Activated naive CD8-positive, alpha-beta T cell treated with anti-CD3 and anti-CD28 coated beads, Interleukin-2, amount 50 U/mL, for 16 hours (primary cell): ENCODE measurements around the gene KIF4A.
"Not testable (repeated sequence)": the region's sequence is repeated elsewhere in the genome, so short reads cannot be mapped to it uniquely, and the experiment has no call there.

ENCODE experiments used
- DNase-seq: peaks from one replicate; pipeline ENCODE4 v3.0.0-alpha.2; 2020; ENCODE audit warnings: low read depth, low spot score

Gene KIF4A

GRCh38 chrX:70289168-70289792, 624 bp upstream of the KIF4A start:
- DNase-seq = no peak

GRCh38 chrX:70292788-70293187, 2.9 kb downstream of the KIF4A start:
- no peak for DNase-seq

- DNase-seq = no peak
These were observed 3.7 kb downstream of the KIF4A start for GRCh38 chrX:70293621-70294020.

- DNase-seq = no peak
These were observed 11.8 kb downstream of the KIF4A start for GRCh38 chrX:70301716-70302115.

GRCh38 chrX:70313503-70313902, 23.6 kb downstream of the KIF4A start:
- no peak for DNase-seq

GRCh38 chrX:70322784-70323183, 32.9 kb downstream of the KIF4A start:
- no peak for DNase-seq

GRCh38 chrX:70323628-70324027, 33.7 kb downstream of the KIF4A start:
- not testable (repeated sequence) for DNase-seq

GRCh38 chrX:70324326-70324725, 34.4 kb downstream of the KIF4A start:
- DNase-seq = no peak

- DNase-seq = no peak
These were observed 41.3 kb downstream of the KIF4A start for GRCh38 chrX:70331161-70331560.

GRCh38 chrX:70332600-70332999, 42.7 kb downstream of the KIF4A start:
- DNase-seq = no peak

- no peak for DNase-seq
These were observed 46.9 kb downstream of the KIF4A start for GRCh38 chrX:70336767-70337166.

- no peak for DNase-seq
These were observed 48.4 kb downstream of the KIF4A start for GRCh38 chrX:70338290-70338689.

- DNase-seq = no peak
These were observed 53.5 kb downstream of the KIF4A start for GRCh38 chrX:70343435-70343834.

GRCh38 chrX:70346418-70347070, 56.6 kb downstream of the KIF4A start:
- no peak for DNase-seq

- not testable (repeated sequence) for DNase-seq
These were observed 58.9 kb downstream of the KIF4A start for GRCh38 chrX:70348825-70349224.

GRCh38 chrX:70349367-70350125, 59.6 kb downstream of the KIF4A start:
- not testable (repeated sequence) for DNase-seq

GRCh38 chrX:70352496-70352895, 62.6 kb downstream of the KIF4A start:
- no peak for DNase-seq

- DNase-seq = no peak
These were observed 63.6 kb downstream of the KIF4A start for GRCh38 chrX:70353514-70353913.

GRCh38 chrX:70354716-70355115, 64.8 kb downstream of the KIF4A start:
- DNase-seq = no peak

- DNase-seq = no peak
These were observed 69.6 kb downstream of the KIF4A start for GRCh38 chrX:70359458-70359857.

GRCh38 chrX:70360366-70360765, 70.5 kb downstream of the KIF4A start:
- DNase-seq = no peak

GRCh38 chrX:70368731-70369130, 78.8 kb downstream of the KIF4A start:
- not testable (repeated sequence) for DNase-seq

GRCh38 chrX:70386235-70386634, 96.3 kb downstream of the KIF4A start:
- no peak for DNase-seq
